Peyer's patch (tissue), 4 donors: ENCODE measurements around the gene TP73. TPM values are rescaled to one million over a fixed set of nuclear protein-coding genes. Genes with fewer than 3 reads are reported as not detected.
"Not testable (repeated sequence)": the region's sequence is repeated elsewhere in the genome, so short reads cannot be mapped to it uniquely, and the experiment has no call there.

ENCODE experiments used
- DNase-seq, 3 donors: peaks; one replicate each; pipeline ENCODE4 v3.0.0-alpha.2; 2017 to 2019
- H3K27ac ChIP-seq, 4 donors: fragments of 200-600 bp; sonication (generic); one replicate each; pipeline ENCODE4 v1.5.1; 2016 to 2019
- H3K27me3 ChIP-seq, 2 donors: fragments of 200-600 bp; sonication (generic); one replicate each; pipeline ENCODE4 v1.5.1; 2019
- H3K36me3 ChIP-seq, 3 donors: fragments of 200-600 bp; sonication (generic); one replicate each; pipeline ENCODE4 v1.5.1; 2016 to 2019
- H3K4me1 ChIP-seq, 4 donors: fragments of 200-600 bp; sonication (generic); one replicate each; pipeline ENCODE4 v1.5.1; 2016 to 2019
- H3K4me3 ChIP-seq, 4 donors: fragments of 200-600 bp; sonication (generic); 1 replicate in 3 of 4; 2 replicates in 1 of 4; pipeline ENCODE4 v1.5.1; 2016 to 2019; ENCODE audit warnings: mild to moderate bottlenecking in 1 of 4
- H3K9me3 ChIP-seq, 4 donors: fragments of 200-600 bp; sonication (generic); one replicate each; pipeline ENCODE4 v1.5.1; 2016 to 2019; ENCODE audit warnings: mild to moderate bottlenecking in 1 of 4
- POLR2A ChIP-seq, 2 donors: fragments of 450-650 bp; IDR thresholded peaks; one replicate each; pipeline ENCODE4 v1.5.1; 2017; ENCODE audit warnings: antibody characterized with exemption in 2 of 2, mild to moderate bottlenecking in 2 of 2, moderate library complexity in 2 of 2
- total RNA-seq, 4 donors: library from RNA; depleted of rRNA; stranded (reverse); fragments of >200 nt; gene quantifications; one replicate each; pipeline ENCODE4 v1.1.0, GENCODE V29; 2016
- TF ChIP-seq, protein P1 (sequence below), 6 experiments: fragments of 450-650 bp in 4 of 6; fragments of 200-600 bp in 2 of 6; sonication (generic) in 1 of 6; IDR thresholded peaks; one replicate each; pipeline ENCODE4 v1.5.1; 2017 to 2019; ENCODE audit warnings: antibody characterized with exemption in 6 of 6, mild to moderate bottlenecking in 3 of 6, moderate library complexity in 1 of 6

TP73 gene
- total RNA-seq, 4 donors from 2014 or later, result 0.38 TPM; not detected in 3

DNA sequence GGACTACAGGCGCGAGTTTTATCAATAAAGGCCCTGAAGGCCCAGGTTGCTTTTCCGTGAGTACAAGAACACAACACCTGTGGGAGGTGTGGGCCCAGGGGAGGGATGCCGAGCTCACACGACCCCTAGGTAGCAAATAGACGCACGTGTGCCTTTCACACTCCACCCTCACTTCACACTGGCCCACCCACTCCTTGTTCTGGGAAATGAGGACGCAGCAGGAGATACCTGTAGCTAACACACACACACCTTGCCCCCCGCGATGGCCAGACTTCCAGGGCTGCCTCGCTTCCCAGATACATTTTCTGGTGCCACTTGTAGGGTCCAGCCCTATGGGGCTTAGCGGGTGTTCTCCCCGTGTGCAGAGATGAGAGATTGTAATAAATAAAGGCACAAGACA, 95.6 kb downstream of the TP73 start:
- no peak overlapping the region for H3K27ac ChIP-seq
- H3K27me3 ChIP-seq, result no peaks in the 10 kb centered on the region
- peaks cover 0 to 19% (median 2%) of the 10 kb centered on the region in 4 donors for H3K4me1 ChIP-seq
- no peak for DNase-seq
- TF ChIP-seq POLR2A (IDR thresholded peaks at IDR 0.05), result no peak
- TF ChIP-seq, protein P1, sequence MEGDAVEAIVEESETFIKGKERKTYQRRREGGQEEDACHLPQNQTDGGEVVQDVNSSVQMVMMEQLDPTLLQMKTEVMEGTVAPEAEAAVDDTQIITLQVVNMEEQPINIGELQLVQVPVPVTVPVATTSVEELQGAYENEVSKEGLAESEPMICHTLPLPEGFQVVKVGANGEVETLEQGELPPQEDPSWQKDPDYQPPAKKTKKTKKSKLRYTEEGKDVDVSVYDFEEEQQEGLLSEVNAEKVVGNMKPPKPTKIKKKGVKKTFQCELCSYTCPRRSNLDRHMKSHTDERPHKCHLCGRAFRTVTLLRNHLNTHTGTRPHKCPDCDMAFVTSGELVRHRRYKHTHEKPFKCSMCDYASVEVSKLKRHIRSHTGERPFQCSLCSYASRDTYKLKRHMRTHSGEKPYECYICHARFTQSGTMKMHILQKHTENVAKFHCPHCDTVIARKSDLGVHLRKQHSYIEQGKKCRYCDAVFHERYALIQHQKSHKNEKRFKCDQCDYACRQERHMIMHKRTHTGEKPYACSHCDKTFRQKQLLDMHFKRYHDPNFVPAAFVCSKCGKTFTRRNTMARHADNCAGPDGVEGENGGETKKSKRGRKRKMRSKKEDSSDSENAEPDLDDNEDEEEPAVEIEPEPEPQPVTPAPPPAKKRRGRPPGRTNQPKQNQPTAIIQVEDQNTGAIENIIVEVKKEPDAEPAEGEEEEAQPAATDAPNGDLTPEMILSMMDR (IDR thresholded peaks at IDR 0.05), result no peak
- no peaks in the 10 kb centered on the region for H3K9me3 ChIP-seq
- H3K4me3 ChIP-seq, result peak overlapping the region in 1 of 4 donors; percentile 68
- no peaks in the 10 kb centered on the region for H3K36me3 ChIP-seq

DNA sequence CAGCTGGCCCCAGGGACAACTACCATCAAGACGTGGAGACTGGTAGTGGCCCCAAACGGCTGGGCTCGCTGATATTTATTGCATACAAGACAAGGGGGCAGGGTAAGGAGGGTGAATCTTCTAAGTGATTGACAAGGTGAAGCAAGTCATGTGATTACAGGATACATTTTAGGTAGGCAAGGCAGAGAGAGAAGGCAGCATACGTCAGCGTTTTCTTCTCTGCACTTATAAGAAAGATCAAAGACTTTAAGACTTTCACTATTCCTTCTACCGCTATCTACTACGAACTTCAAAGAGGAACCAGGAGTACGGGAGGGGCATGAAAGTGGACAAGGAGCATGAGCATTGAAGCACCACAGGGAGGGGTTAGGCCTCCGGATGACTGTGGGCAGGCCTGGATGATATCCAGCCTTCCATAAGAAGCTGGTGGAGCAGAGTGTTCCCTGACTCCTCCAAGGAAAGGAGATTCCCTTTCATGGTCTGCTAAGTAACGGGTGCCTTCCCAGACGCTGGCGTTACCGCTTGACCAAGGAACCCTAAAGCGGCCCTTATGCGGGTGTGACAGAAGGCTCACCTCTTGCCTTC, 96.1 kb downstream of the TP73 start:
- not testable (repeated sequence) for H3K36me3 ChIP-seq, DNase-seq

DNA sequence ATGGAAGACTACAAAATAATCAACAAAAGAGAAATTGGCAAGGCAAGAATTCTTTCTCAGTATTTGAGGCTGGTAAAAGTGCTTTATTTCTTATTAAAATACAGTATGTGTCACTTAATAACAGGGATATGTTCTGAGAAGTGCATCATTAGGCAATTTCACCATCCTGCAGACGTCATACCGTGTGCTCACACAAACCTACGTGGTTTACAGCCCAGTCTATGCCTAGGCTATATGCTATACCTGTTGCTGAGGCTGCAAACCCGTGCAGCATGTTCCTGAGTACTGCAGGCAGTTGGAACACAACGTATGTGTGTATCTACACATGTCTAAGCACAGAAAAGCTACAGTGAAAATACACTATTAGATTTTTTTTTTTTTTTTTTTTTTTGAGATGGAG, 97.2 kb downstream of the TP73 start:
- Histone ChIP-seq H3K9me3 (no peaks in the 10 kb centered on the region), H3K36me3 (no peaks in the 10 kb centered on the region), H3K27ac (no peak overlapping the region), H3K4me3 (no peak overlapping the region), H3K27me3 (no peaks in the 10 kb centered on the region), H3K4me1 (peaks cover 0 to 19% (median 2%) of the 10 kb centered on the region in 4 donors)
- TF ChIP-seq POLR2A (IDR thresholded peaks at IDR 0.05), result no peak
- TF ChIP-seq, protein P1 (IDR thresholded peaks at IDR 0.05), result no peak
- no peak for DNase-seq

More for the DNA sequence above, 96.1 kb downstream of the TP73 start:
- not testable (repeated sequence) for H3K9me3 ChIP-seq, H3K4me3 ChIP-seq, H3K27ac ChIP-seq, H3K27me3 ChIP-seq
- peaks cover 0 to 19% (median 2%) of the 10 kb centered on the region in 4 donors for H3K4me1 ChIP-seq

DNA sequence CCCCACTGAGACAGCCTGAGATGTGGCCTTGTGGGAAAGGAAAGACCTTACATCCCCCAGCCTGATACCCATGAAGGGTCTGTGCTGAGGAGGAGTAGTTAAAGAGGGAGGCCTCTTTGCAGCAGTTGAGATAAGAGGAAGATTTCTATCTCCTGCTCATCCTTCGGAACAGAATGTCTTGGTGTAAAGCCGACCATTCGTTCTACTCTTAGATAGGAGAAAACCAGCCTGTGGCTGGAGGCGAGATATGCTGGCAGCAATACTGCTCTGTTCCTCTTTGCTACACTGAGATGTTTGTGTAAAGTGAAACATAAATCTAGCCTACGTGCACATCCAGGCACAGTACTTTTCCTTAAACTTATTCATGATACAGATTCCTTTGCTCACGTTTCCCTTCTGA, 98.4 kb downstream of the TP73 start:
- H3K4me3 ChIP-seq, result no peak overlapping the region
- H3K27me3 ChIP-seq, result no peaks in the 10 kb centered on the region
- no peak for DNase-seq
- H3K27ac ChIP-seq, result no peak overlapping the region
- TF ChIP-seq, protein P1 (IDR thresholded peaks at IDR 0.05), result no peak
- TF ChIP-seq POLR2A (IDR thresholded peaks at IDR 0.05), result no peak
- no peaks in the 10 kb centered on the region for H3K36me3 ChIP-seq
- H3K9me3 ChIP-seq, result no peaks in the 10 kb centered on the region
- peaks cover 0 to 12% (median 2%) of the 10 kb centered on the region in 4 donors for H3K4me1 ChIP-seq

DNA sequence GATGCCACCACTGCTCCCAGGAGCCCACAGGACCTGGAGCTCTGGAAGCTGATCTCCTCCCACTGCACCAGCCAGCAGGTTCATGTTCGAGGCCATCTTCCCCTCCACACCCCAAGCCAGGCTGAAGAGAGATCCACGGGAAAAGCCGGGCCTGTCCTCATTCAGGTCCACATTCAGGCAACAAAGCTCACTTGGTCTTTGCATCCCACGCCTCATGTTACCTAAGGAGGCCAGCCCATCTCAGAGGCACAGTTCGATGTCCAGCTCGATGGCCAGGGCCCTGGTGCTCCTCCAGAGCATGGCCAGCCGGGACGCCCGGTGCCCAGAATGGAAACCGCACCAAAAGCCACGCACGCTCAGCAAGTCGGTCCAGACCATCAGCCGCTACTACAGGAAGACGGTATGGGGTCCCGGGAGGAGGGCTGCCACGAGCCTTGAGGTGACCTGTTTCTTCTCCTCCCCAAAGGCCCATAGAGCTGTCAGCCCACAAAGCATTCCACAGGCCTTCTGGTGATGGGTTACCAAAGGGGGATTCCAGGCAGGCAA, 100.2 kb downstream of the TP73 start, which contains the start of gene CCDC27:
CCDC27 (plus strand) TSS at position 51 of the 546 bp plus-strand sequence; CDS start at position 83, 32 bp downstream.
- H3K27me3 ChIP-seq, result no peaks in the 10 kb centered on the region

More for the DNA sequence above, 100.2 kb downstream of the TP73 start, which contains the start of gene CCDC27:
- no peak within 1 kb of the TSS for H3K27ac ChIP-seq
- DNase-seq, result no peak
- H3K36me3 ChIP-seq, result no peaks in the 10 kb centered on the region
- H3K4me3 ChIP-seq, result no peak within 1 kb of the TSS
- H3K4me1 ChIP-seq, result peaks cover 0 to 7% (median 0%) of the 10 kb centered on the region in 4 donors
- no peaks in the 10 kb centered on the region for H3K9me3 ChIP-seq
- TF ChIP-seq POLR2A (IDR thresholded peaks at IDR 0.05), result no peak
- TF ChIP-seq, protein P1 (IDR thresholded peaks at IDR 0.05), result no peak
